ENCODE measurements around the gene HES7. TPM values are rescaled to one million over a fixed set of nuclear protein-coding genes. Genes with fewer than 3 reads are reported as not detected.

Gene HES7
- total and polyA plus RNA-seq, 9 of the 15 experiments (the other 6 are each of a cell fraction or from before 2014, with no cell fraction given), result 0.03 to 1.7 (median 0.14) TPM; not detected in 1

- ATAC-seq (no peak), FAIRE-seq (no peak), DNase-seq (ENCODE audit: extremely low read depth in 1 of 4, low spot score in 3 of 4) (no peak)
- WGBS (ENCODE audit: insufficient coverage, low coverage, missing lambda C conversion rate), result 46% methylated on average over 3 of the region's 4 CpGs
- H3K9ac ChIP-seq (ENCODE audit: insufficient read depth in 1 of 2, low read depth in 2 of 2, low read length in 2 of 2), result no peak overlapping the region
- no peaks in the 10 kb centered on the region for H3K36me3 ChIP-seq (ENCODE audit: control insufficient read depth, insufficient read depth, low read length)
- no peak overlapping the region for H3K27ac ChIP-seq (ENCODE audit: extremely low read depth, low read depth, low read length)
- no peak overlapping the region for H2AFZ ChIP-seq (ENCODE audit: low read depth, low read length)
- in situ Hi-C loops (cut with MboI) (no loop called here), intact Hi-C loops (cut with micrococcal nuclease) (no loop called here)
- TF ChIP-seq, protein P1, sequence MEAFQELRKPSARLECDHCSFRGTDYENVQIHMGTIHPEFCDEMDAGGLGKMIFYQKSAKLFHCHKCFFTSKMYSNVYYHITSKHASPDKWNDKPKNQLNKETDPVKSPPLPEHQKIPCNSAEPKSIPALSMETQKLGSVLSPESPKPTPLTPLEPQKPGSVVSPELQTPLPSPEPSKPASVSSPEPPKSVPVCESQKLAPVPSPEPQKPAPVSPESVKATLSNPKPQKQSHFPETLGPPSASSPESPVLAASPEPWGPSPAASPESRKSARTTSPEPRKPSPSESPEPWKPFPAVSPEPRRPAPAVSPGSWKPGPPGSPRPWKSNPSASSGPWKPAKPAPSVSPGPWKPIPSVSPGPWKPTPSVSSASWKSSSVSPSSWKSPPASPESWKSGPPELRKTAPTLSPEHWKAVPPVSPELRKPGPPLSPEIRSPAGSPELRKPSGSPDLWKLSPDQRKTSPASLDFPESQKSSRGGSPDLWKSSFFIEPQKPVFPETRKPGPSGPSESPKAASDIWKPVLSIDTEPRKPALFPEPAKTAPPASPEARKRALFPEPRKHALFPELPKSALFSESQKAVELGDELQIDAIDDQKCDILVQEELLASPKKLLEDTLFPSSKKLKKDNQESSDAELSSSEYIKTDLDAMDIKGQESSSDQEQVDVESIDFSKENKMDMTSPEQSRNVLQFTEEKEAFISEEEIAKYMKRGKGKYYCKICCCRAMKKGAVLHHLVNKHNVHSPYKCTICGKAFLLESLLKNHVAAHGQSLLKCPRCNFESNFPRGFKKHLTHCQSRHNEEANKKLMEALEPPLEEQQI (IDR thresholded peaks at IDR 0.05), result no peak
- no peak for TF ChIP-seq ZBTB7A (IDR thresholded peaks at IDR 0.05; ENCODE audit: borderline replicate concordance, control insufficient read depth, low read depth, low read length)
- TF ChIP-seq SAP30 (IDR thresholded peaks at IDR 0.05; ENCODE audit: borderline replicate concordance, insufficient read depth, low read depth, low read length, poor library complexity, severe bottlenecking), result no peak
- no peak for TF ChIP-seq JUND (IDR thresholded peaks at IDR 0.05; ENCODE audit: borderline replicate concordance, low read depth, low read length)
- no peak for TF ChIP-seq JUND (tag; IDR thresholded peaks at IDR 0.05; ENCODE audit: borderline replicate concordance, low read depth, low read length)
- TF ChIP-seq E2F6 (IDR thresholded peaks at IDR 0.05; ENCODE audit: borderline replicate concordance in 1 of 2, extremely low read depth in 1 of 2, insufficient read depth in 1 of 2, insufficient read length in 1 of 2, low read depth in 1 of 2, low read length in 1 of 2, poor library complexity in 1 of 2, severe bottlenecking in 1 of 2), result no peak
- TF ChIP-seq, protein P2, sequence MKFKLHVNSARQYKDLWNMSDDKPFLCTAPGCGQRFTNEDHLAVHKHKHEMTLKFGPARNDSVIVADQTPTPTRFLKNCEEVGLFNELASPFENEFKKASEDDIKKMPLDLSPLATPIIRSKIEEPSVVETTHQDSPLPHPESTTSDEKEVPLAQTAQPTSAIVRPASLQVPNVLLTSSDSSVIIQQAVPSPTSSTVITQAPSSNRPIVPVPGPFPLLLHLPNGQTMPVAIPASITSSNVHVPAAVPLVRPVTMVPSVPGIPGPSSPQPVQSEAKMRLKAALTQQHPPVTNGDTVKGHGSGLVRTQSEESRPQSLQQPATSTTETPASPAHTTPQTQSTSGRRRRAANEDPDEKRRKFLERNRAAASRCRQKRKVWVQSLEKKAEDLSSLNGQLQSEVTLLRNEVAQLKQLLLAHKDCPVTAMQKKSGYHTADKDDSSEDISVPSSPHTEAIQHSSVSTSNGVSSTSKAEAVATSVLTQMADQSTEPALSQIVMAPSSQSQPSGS (CRISPR knock-in tag; IDR thresholded peaks at IDR 0.05), result no peak
- no peak for TF ChIP-seq CREB5 (CRISPR knock-in tag; IDR thresholded peaks at IDR 0.05)
- TF ChIP-seq CBX8 (IDR thresholded peaks at IDR 0.05; ENCODE audit: borderline replicate concordance, extremely low read depth, low read depth, low read length, poor library complexity, severe bottlenecking), result no peak
- no peak for TF ChIP-seq GTF2E2 (tag; IDR thresholded peaks at IDR 0.05)
- TF ChIP-seq SMAD1 (IDR thresholded peaks at IDR 0.05; ENCODE audit: low read depth, low read length, partially characterized antibody), result no peak
- TF ChIP-seq ZNF408 (CRISPR knock-in tag; IDR thresholded peaks at IDR 0.05; ENCODE audit: low read depth), result no peak
- no TSS peak for BruUV-seq (replicated peaks)
- H3K79me2 ChIP-seq (ENCODE audit: control insufficient read depth, insufficient read depth, low read length), result no peaks in the 10 kb centered on the region
- ChIA-PET POLR2A (interaction anchor here (0.8 to 1.4 kb wide), 3 partner anchors 10 to 119 kb away, joined by 3 to 5 read pairs (median 4); no protein-coding TSS in a partner anchor), CTCF (ENCODE audit: low intra/inter-chr PET ratio) (no interaction called here)
- no peak overlapping the region for H3K4me2 ChIP-seq (ENCODE audit: insufficient read depth, low read length)
- H3K4me1 ChIP-seq (replicated peaks in 1 of 2; ENCODE audit: control insufficient read depth in 2 of 2, insufficient read depth in 2 of 2, low read length in 2 of 2), result peaks cover 1 to 10% of the 10 kb centered on the region in 2 experiments; a peak in 3 of 5 replicates
- H4K20me1 ChIP-seq (replicated peaks; ENCODE audit: control insufficient read depth, insufficient read depth, low read length), result no peaks in the 10 kb centered on the region
- no peak overlapping the region for H3K4me3 ChIP-seq
- no peaks in the 10 kb centered on the region for H3K9me3 ChIP-seq (replicated peaks; ENCODE audit: control insufficient read depth, insufficient read depth, low read depth, low read length)
- H3K9me1 ChIP-seq (ENCODE audit: control insufficient read depth, insufficient read depth, low read length), result no peaks in the 10 kb centered on the region
- no peaks in the 10 kb centered on the region for H3K27me3 ChIP-seq (ENCODE audit: control insufficient read depth in 2 of 2, insufficient read depth in 2 of 2, low read length in 2 of 2)
These were observed 20.4 kb downstream of the HES7 start for GRCh38 chr17:8103549-8103948.

Data from K562 (cell line).